G401.6 (cell line): ENCODE results near the gene TCAF1.
A peak's percentile ranks its signal among the peaks of the same experiment; 100 is the strongest.

Source experiments
- FAIRE-seq: peaks from 2 replicates; lab custom pipeline; 2012; peaks lifted over from hg19 to GRCh38; lab: Jason Lieb, UNC

Gene TCAF1

DNA sequence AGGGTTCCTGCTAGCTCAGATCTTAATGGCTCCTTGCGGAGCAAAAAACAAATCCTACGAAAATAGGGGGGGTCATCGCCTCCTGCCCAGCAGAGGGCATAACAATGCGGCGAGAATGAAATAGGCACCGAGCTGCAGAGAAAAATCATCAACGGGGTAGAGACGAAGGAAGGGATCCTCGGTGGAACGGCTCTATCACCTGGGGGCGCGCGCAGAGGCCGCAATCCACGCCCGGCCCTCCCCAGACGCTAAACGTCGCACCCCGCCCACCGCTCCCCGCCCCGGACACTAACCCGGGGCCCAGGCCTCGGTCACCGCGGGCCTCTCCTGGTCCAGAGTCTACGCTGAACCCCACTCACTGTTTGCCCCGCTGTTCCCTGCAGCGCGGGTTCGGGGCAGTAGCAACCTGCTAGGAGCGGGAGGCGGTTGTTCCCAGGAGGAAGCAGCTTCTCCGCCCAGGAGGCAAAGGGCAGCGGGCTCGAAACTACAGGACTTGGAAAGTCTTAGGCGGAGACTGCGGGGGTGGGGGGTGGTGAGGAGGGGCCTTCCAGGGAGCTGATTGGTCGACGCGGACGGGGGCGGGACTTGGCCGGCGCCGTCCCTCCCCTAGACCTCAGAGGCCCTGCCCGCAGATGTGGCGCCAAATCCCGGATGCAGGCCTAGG, at the start of gene TCAF1:
TSS of gene TCAF1 (minus strand) at position 509 of the 664 bp plus-strand sequence. CDS start 25,568 bp downstream, outside the sequence.
- FAIRE-seq: peak; percentile 93

GRCh38 chr7:143948733-143949132, 46.8 kb upstream of the TCAF1 start:
- no peak for FAIRE-seq

GRCh38 chr7:143947111-143947510, 45.1 kb upstream of the TCAF1 start:
- no peak for FAIRE-seq

- FAIRE-seq: no peak
These were observed 43.4 kb upstream of the TCAF1 start for GRCh38 chr7:143945423-143945822.

GRCh38 chr7:143938379-143939243, 36.6 kb upstream of the TCAF1 start:
- no peak for FAIRE-seq

DNA sequence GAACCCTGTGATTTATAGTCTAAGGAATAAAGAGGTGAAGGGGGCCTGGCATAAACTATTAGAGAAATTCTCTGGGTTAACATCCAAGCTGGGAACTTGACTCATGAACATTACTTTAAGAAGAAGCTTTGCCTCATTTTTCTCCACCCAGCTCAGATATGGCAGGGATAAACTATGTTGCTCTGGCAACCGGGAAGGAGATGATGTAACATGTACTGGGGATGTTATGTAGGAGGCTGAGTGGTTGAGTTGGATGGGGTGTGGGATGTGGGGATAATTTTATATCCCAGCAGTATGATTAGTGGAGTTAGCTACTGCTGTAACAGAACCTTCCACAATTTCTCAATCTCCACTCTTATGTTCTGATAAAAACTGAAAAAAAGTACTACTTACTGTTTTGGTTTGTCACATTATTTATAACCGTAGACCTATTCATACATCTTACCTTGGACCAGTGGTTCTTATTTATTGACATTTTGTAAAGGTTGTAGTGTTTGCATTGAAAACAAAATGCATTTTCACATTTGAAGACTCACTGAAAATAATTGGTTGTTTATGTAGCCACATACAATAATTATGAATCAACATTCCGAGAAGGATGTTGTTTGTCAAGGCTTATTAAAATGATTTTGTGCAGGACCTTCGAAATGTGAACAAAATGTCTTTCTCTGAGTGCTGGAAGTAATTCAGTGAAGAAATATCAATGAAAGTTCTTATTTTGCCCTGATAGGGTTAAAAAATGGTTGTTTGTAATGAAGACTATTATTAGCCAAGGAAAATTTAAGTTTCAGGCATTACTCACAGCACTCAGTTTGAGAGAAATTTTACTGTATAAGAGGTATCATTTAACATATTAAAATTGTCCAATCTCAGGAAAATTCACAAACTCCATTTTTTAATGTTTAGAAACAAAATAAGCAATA, 34.4 kb upstream of the TCAF1 start:
- no peak for FAIRE-seq

- no peak for FAIRE-seq
These were observed 32.8 kb upstream of the TCAF1 start, which contains the start of gene OR2F2 for GRCh38 chr7:143934526-143935325. Gene OR2F2, plus strand, starts transcription at chr7:143935233. Its CDS starts 0 bp downstream, at chr7:143935233.

- no peak for FAIRE-seq
These were observed 29.8 kb upstream of the TCAF1 start for GRCh38 chr7:143931739-143932138.

- no peak for FAIRE-seq
These were observed 27.4 kb upstream of the TCAF1 start for GRCh38 chr7:143929224-143929920.

DNA sequence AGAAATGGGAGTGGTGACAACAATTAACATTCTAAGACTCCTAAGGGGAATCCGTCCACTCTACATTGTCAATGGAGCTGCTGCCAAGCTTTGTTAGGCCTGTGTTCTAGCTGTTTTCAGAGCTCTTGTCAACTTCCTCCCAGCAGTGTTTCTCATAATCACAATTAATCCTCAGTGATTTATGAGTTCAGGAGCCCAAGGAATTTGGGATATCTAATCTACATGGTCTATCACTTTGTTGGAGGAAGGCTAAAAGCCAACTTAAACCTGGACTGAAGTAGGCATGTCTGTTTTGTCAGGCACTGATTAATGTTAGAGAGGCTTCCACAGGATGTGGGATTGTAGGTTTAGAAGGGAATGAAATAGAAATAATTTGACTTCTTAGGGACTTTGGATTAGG, 22.9 kb upstream of the TCAF1 start:
- no peak for FAIRE-seq

- FAIRE-seq: no peak
These were observed 13.1 kb upstream of the TCAF1 start for GRCh38 chr7:143914938-143915652.

DNA sequence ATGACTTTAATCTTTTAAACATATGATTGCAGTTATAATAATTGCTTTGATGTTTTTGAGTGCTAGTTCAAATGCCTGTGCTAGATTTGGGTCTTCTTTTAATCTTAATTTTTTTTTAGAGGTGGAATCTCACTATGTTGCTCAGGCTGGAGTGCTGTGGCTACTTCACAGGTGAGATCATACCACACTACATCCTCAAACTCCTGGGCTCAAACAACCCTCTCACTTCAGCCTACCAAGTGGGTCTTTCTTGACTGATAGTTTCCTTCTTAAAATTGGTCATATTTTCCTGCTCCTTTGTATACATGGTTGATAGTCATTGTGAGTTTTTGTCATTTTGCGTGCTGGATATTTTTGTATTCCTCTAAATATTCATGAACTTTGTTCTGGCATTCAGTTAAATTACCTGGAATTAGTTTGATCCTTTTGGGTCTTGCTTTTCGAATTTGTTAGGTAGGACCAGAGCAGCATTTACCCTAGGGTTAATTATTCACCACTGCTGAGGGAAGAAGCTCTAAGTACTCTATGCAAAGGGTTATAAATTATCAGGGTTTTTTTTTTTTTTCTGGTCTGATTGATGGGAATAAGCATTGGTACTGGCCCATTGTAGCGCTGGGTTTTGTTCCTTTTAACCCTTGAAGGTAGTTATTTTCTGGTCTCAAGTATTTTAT, 12.1 kb upstream of the TCAF1 start:
- FAIRE-seq: no peak

DNA sequence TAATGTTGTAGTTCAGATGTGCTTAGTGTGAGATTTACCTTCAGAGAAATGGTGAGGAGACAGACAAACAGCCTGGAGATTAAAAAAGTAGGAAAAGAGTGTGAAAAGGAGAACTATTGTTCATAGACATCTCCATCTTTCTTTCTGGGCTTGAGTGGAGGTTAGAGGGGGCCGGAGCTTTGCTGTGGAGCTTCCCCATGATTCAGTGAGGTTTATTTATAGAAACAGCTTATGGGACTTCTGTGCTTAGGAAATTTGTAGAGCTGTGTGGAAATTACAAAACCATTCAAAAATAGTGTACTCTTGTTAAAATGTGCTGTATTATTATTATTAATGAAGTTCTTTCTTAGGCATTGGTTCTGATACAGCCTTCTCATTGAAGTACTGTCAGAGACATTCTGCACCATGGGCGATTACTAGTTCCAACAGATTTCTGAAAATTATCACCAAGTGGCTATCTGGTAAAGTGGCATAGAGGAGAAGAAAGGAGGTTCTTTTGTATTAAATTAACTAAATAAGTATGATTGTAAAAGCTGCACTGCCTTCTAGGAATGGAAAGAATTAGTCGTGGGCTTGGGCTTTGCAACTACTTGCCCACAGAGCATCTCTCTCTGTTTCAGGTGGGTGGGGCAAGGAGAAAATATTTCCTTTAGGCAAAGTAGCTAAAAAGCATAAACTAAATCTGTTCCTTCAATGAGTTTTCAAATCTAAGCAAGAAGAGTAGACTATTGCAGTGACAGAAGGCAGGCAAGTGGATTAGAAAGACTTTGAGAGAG, 8.7 kb upstream of the TCAF1 start:
- FAIRE-seq: no peak

DNA sequence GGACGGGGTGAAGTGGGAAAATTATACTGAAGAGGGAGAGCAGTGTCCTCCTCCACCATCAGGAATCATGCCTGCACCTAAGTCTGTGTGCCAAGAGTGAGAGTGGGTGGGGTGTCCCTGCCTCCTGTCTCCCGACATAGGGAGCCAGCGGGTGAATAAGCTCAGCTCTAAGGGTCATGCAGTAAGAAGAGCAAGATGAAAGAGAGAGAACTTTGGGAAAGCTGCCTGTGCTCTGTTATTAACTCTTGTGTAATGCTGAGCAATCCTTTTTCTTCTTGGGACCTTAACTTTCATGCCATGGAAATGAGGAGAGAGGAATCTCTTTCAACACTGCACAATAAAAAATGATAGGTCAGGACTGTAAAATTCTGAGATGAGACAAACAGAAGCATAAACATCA, 7.9 kb upstream of the TCAF1 start:
- no peak for FAIRE-seq

DNA sequence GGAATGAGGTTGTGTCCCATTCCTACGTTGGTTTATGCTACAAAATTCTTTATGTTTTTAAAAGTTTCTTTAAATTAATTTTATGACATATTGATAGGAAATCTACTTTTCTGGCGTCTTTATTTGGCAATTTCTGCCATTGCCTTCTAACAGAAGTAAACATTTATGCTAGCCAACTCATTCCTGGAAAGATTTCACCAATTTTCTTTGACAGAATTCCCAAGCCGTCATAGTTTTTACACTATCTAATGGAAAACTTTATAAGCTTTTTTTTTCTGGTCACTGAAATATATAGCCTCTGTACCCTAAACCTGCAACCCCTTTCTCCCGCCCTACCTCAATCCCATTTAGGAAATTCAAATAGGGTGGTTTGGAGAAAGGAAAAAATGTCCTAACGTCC, 6.1 kb upstream of the TCAF1 start:
- no peak for FAIRE-seq

- no peak for FAIRE-seq
These were observed 4.9 kb upstream of the TCAF1 start for GRCh38 chr7:143906895-143907294.

DNA sequence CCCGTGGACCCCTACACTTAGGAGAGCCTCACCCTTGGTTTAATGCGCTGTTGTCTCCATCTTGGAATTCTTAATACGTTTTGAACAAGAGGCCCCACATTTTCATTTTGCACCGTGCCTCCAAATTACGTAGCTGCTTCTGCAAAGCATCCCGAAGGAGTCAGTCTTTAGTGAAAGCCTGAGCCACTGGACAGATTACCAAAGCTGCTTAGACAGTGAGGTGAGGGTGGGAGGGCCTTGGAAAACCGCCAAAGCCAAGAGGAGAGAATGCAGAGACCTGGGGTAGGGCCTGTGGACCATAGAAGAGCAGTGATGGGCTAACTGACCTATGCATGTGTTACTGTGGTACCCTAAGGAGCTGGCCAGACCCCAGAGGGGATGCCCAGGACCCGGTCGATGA, 4.2 kb upstream of the TCAF1 start:
- FAIRE-seq: no peak

- no peak for FAIRE-seq
These were observed 3.5 kb upstream of the TCAF1 start for GRCh38 chr7:143905509-143905908.

DNA sequence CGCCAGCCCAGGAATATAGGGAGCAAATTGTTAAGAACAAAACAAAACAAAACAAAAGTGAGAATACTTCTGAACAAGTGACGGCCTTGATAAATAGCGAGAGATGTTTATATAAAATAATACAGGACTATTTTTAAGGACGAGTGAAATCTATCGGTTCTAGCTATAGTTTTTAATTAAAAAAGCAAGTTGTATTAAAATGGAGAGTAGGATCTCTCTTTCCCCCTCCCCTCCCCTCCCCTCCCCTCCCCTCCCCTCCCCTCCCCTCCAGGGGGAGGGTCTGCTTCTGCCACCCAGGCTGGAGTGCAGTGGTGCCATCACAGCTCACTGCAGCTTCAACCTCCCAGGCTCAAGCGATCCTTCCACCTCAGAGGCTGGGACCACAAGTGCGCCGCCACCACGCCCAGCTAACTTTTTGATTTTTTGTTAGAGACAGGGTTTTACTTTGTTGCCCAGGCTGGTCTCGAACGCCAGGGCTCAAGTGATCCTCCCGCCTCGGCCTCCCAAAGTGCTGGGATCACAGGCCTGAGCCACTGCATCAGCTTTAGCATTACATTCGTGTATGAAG, 440 bp upstream of the TCAF1 start:
- FAIRE-seq: no peak
